ENCODE data around the gene GALNT10. TPM values are rescaled to one million over a fixed set of nuclear protein-coding genes. Genes with fewer than 3 reads are reported as not detected.

Gene GALNT10
- total and polyA plus RNA-seq, 2 of the 4 experiments (the other 2 are of a cell fraction), result 46.2 to 67.0 TPM

GRCh38 chr5:154202379-154203260 is 12.1 kb downstream of the GALNT10 start:
- H3K9ac ChIP-seq (ENCODE audit: low read depth, low read length), result no peak overlapping the region
- H3K79me1 ChIP-seq (ENCODE audit: low read depth in 1 of 2, low read length in 2 of 2), result peaks cover 36 to 92% of the 10 kb centered on the region in 2 experiments
- no peak overlapping the region for H2AFZ ChIP-seq (replicated peaks; ENCODE audit: low read length, poor library complexity)
- no peak overlapping the region for H2BK120ac ChIP-seq (ENCODE audit: low read depth, low read length)
- H3K4me1 ChIP-seq (ENCODE audit: control insufficient read depth, insufficient read depth, low read length), result peaks cover 32% of the 10 kb centered on the region
- WGBS, 2 experiments (ENCODE audit: extremely low coverage in 2 of 2, insufficient read length in 1 of 2), result 96% methylated on average over 3 of the region's 11 CpGs; no CpG with 5 or more reads in 1 of the 2 experiments
- intact Hi-C loops (cut with micrococcal nuclease), result no loop called here
- H2BK5ac ChIP-seq (ENCODE audit: low read depth, low read length, poor library complexity, severe bottlenecking), result no peak overlapping the region
- 0 out of 2 replicates have a peak overlapping the region, but pooled peaks have one; percentile 9 for H4K91ac ChIP-seq (ENCODE audit: insufficient read depth, low read depth, low read length)
- no peak for TF ChIP-seq RFX5 (IDR thresholded peaks at IDR 0.05; ENCODE audit: low read depth, low read length)
- TF ChIP-seq CHD1 (IDR thresholded peaks at IDR 0.05; ENCODE audit: low read depth, low read length), result no peak
- no peak for TF ChIP-seq MAZ (IDR thresholded peaks at IDR 0.05; ENCODE audit: borderline replicate concordance, low read depth, low read length)
- no peak for TF ChIP-seq FOS (IDR thresholded peaks at IDR 0.05; ENCODE audit: low read depth, low read length)
- no peak for DNase-seq
- H4K5ac ChIP-seq (ENCODE audit: low read depth, low read length), result no peak overlapping the region
- H3K27ac ChIP-seq (ENCODE audit: insufficient read depth, low read length), result no peak overlapping the region
- BruUV-seq (replicated peaks), result no TSS peak
- dilution Hi-C loops (cut with HindIII; ENCODE audit: low sequenced_read_pairs, unreplicated experiment), result no loop called here
- peaks cover 47% of the 10 kb centered on the region for H3K9me1 ChIP-seq (ENCODE audit: insufficient read depth, low read length)
- no peak overlapping the region for H3K23ac ChIP-seq (ENCODE audit: low read depth, low read length)
- no peak overlapping the region for H2AK9ac ChIP-seq (replicated peaks; ENCODE audit: low read depth, low read length, poor library complexity)
- ATAC-seq (ENCODE audit: low read depth), result no peak
- H4K8ac ChIP-seq (ENCODE audit: low read depth in 2 of 2, low read length in 2 of 2), result no peak overlapping the region
- CTCF ChIA-PET, result no interaction called here
- no peaks in the 10 kb centered on the region for H3K9me3 ChIP-seq (ENCODE audit: control insufficient read depth, insufficient read depth, low read length)
- peak overlapping the region; percentile 9 for H3K4ac ChIP-seq (ENCODE audit: low read depth, low read length)
- no peak overlapping the region for H3K4me2 ChIP-seq (ENCODE audit: low read depth, low read length)
- in situ Hi-C loops (cut with MboI; ENCODE audit: low sequenced_read_pairs), result no loop called here
- peak overlapping the region; percentile 7; the same call in 1 of the 2 replicates for H2AK5ac ChIP-seq (ENCODE audit: low read depth, low read length)
- no peaks in the 10 kb centered on the region for H4K20me1 ChIP-seq (ENCODE audit: insufficient read depth, low read length)
- H3K36me3 ChIP-seq (ENCODE audit: control insufficient read depth, insufficient read depth, low read length), result peaks cover 2% of the 10 kb centered on the region; the same call in 1 of the 2 replicates
- no peak overlapping the region for H3K56ac ChIP-seq (ENCODE audit: extremely low read depth, insufficient read depth, low read length)
- no peak overlapping the region for H3K4me3 ChIP-seq (ENCODE audit: insufficient read depth, low read depth, low read length)
- POLR2A ChIA-PET (ENCODE audit: unreplicated experiment), result no interaction called here
- H3K27me3 ChIP-seq (ENCODE audit: control insufficient read depth, insufficient read depth, low read length), result no peaks in the 10 kb centered on the region
- H2BK20ac ChIP-seq (ENCODE audit: low read depth, low read length), result peak overlapping the region; percentile 33
- no peak overlapping the region for H3K18ac ChIP-seq (ENCODE audit: low read depth, low read length)
- no peak overlapping the region for H2BK15ac ChIP-seq (ENCODE audit: low read depth, low read length)
- H3K14ac ChIP-seq (replicated peaks; ENCODE audit: low read depth, low read length), result no peak overlapping the region

All from IMR-90 (cell line).